SK-MEL-5 (cell line): ENCODE results near the gene VWA3A. TPM values are rescaled to one million over a fixed set of nuclear protein-coding genes. Genes with fewer than 3 reads are reported as not detected.
"Not testable (repeated sequence)": the region's sequence is repeated elsewhere in the genome, so short reads cannot be mapped to it uniquely, and the experiment has no call there.

Experiments used
- DNase-seq: peaks from one replicate; pipeline ENCODE4 v3.0.0-alpha.2; 2016; ENCODE audit warnings: low read depth, low spot score
- in situ Hi-C: cut with HindIII; loops from 2 replicates; pipeline ENCODE4 v1.10.0; 2016; ENCODE audit warnings: low sequenced_read_pairs, high pct_unique_total_duplicates, low pct_unique_long_range_greater_than_20kb
- total RNA-seq: library from RNA; depleted of rRNA; stranded (reverse); fragments of >200 nt; shearing (Covaris generic); gene quantifications from 2 replicates; pipeline ENCODE4 v1.2.3, GENCODE V29; 2014

The VWA3A gene
- total RNA-seq, 1 experiment from 2014 or later, result not detected

- peak; percentile 21 for DNase-seq
- in situ Hi-C loops, result no loop called here
Measured at GRCh38 chr16:22123759-22124490, 31.6 kb downstream of the VWA3A start.

GRCh38 chr16:22124583-22125284 lies 32.4 kb downstream of the VWA3A start:
- no peak for DNase-seq
- in situ Hi-C loops, result no loop called here

- in situ Hi-C loops, result no loop called here
- no peak for DNase-seq
Measured at GRCh38 chr16:22126037-22126558, 33.8 kb downstream of the VWA3A start.

- in situ Hi-C loops, result not testable (repeated sequence)
Measured at GRCh38 chr16:22128537-22128936, 36.2 kb downstream of the VWA3A start.

GRCh38 chr16:22130528-22130927 lies 38.2 kb downstream of the VWA3A start:
- DNase-seq, result no peak
- in situ Hi-C loops, result no loop called here

More at GRCh38 chr16:22128537-22128936, 36.2 kb downstream of the VWA3A start:
- not testable (repeated sequence) for DNase-seq

- in situ Hi-C loops, result no loop called here
- DNase-seq, result no peak
Measured at GRCh38 chr16:22132801-22133200, 40.5 kb downstream of the VWA3A start.

GRCh38 chr16:22138482-22138881 lies 46.1 kb downstream of the VWA3A start:
- in situ Hi-C loops, result no loop called here
- DNase-seq, result no peak

- in situ Hi-C loops, result no loop called here
- DNase-seq, result no peak
Measured at GRCh38 chr16:22139008-22139407, 46.7 kb downstream of the VWA3A start.

- in situ Hi-C loops, result no loop called here
- DNase-seq, result no peak
Measured at GRCh38 chr16:22139732-22140131, 47.4 kb downstream of the VWA3A start.

- peak; percentile 58 for DNase-seq
- in situ Hi-C loops, result no loop called here
Measured at GRCh38 chr16:22141767-22142166, 49.4 kb downstream of the VWA3A start.

GRCh38 chr16:22144520-22144919 lies 52.2 kb downstream of the VWA3A start:
- in situ Hi-C loops, result no loop called here
- DNase-seq, result no peak

- no peak for DNase-seq
- in situ Hi-C loops, result no loop called here
Measured at GRCh38 chr16:22147853-22148252, 55.5 kb downstream of the VWA3A start.

GRCh38 chr16:22151246-22151998 lies 59.1 kb downstream of the VWA3A start:
- in situ Hi-C loops, result no loop called here
- no peak for DNase-seq

- in situ Hi-C loops, result no loop called here
- no peak for DNase-seq
Measured at GRCh38 chr16:22152316-22152715, 60.0 kb downstream of the VWA3A start.

- in situ Hi-C loops, result not testable (repeated sequence)
Measured at GRCh38 chr16:22153078-22153477, 60.7 kb downstream of the VWA3A start.

GRCh38 chr16:22161401-22161800 lies 69.1 kb downstream of the VWA3A start:
- DNase-seq, result no peak
- in situ Hi-C loops, result no loop called here

More at GRCh38 chr16:22153078-22153477, 60.7 kb downstream of the VWA3A start:
- not testable (repeated sequence) for DNase-seq

GRCh38 chr16:22161999-22162655 lies 69.8 kb downstream of the VWA3A start, which contains the start of gene SDR42E2:
TSS of gene SDR42E2 (plus strand) at chr16:22162506. CDS start at chr16:22165583, 3,077 bp downstream.
- in situ Hi-C loops, result no loop called here
- DNase-seq, result no peak

- in situ Hi-C loops, result no loop called here
- DNase-seq, result no peak
Measured at GRCh38 chr16:22162656-22163009, 70.3 kb downstream of the VWA3A start.
